ENCODE results near the gene FOXL2. TPM values are rescaled to one million over a fixed set of nuclear protein-coding genes. Genes with fewer than 3 reads are reported as not detected.

Gene FOXL2
- total and polyA plus RNA-seq, 2 of the 4 experiments (the other 2 are of a cell fraction): 0.07 TPM; not detected in 1

GRCh38 chr3:138975351-138975750, 28.4 kb upstream of the FOXL2 start:
- intact Hi-C loops (cut with micrococcal nuclease): no loop called here
- H2AK5ac ChIP-seq (ENCODE audit: low read depth, low read length): no peak overlapping the region

More at GRCh38 chr3:138975351-138975750, 28.4 kb upstream of the FOXL2 start:
- in situ Hi-C loops (cut with MboI; ENCODE audit: low sequenced_read_pairs): no loop called here
- no peak overlapping the region for H3K4me2 ChIP-seq (ENCODE audit: low read depth, low read length)
- no peaks in the 10 kb centered on the region for H3K36me3 ChIP-seq (ENCODE audit: control insufficient read depth, insufficient read depth, low read length)
- H3K56ac ChIP-seq (ENCODE audit: extremely low read depth, insufficient read depth, low read length): no peak overlapping the region
- BruUV-seq (replicated peaks): no TSS peak
- H4K5ac ChIP-seq (ENCODE audit: low read depth, low read length): no peak overlapping the region
- DNase-seq: no peak
- ATAC-seq (ENCODE audit: low read depth): no peak
- H3K9me3 ChIP-seq (ENCODE audit: control insufficient read depth, insufficient read depth, low read length): no peaks in the 10 kb centered on the region
- H4K20me1 ChIP-seq (ENCODE audit: insufficient read depth, low read length): no peaks in the 10 kb centered on the region
- no peak overlapping the region for H2BK15ac ChIP-seq (ENCODE audit: low read depth, low read length)
- no peaks in the 10 kb centered on the region for H3K4me1 ChIP-seq (ENCODE audit: control insufficient read depth, insufficient read depth, low read length)
- dilution Hi-C loops (cut with HindIII; ENCODE audit: low sequenced_read_pairs, unreplicated experiment): no loop called here
- no peak overlapping the region for H2BK120ac ChIP-seq (ENCODE audit: low read depth, low read length)
- no peak overlapping the region for H3K4me3 ChIP-seq (ENCODE audit: insufficient read depth, low read depth, low read length)
- no CpG with 5 or more reads among the region's 8 CpGs for WGBS, 2 experiments (ENCODE audit: extremely low coverage in 2 of 2, insufficient read length in 1 of 2)
- no peak overlapping the region for H3K27ac ChIP-seq (ENCODE audit: insufficient read depth, low read length)
- no peak overlapping the region for H2BK20ac ChIP-seq (ENCODE audit: low read depth, low read length)
- no peak overlapping the region for H4K8ac ChIP-seq (ENCODE audit: low read depth in 2 of 2, low read length in 2 of 2)
- H2AFZ ChIP-seq (replicated peaks; ENCODE audit: low read length, poor library complexity): no peak overlapping the region
- ChIA-PET CTCF (no interaction called here), POLR2A (ENCODE audit: unreplicated experiment) (no interaction called here)
- no peak overlapping the region for H3K9ac ChIP-seq (ENCODE audit: low read depth, low read length)
- H2BK5ac ChIP-seq (ENCODE audit: low read depth, low read length, poor library complexity, severe bottlenecking): no peak overlapping the region
- no peak for TF ChIP-seq SMC3 (IDR thresholded peaks at IDR 0.05; ENCODE audit: low read depth, low read length)
- TF ChIP-seq USF2 (IDR thresholded peaks at IDR 0.05; ENCODE audit: low read depth, low read length): no peak
- TF ChIP-seq ELK1 (IDR thresholded peaks at IDR 0.05; ENCODE audit: borderline replicate concordance, low read depth, low read length): no peak
- no peak for TF ChIP-seq MAFK (IDR thresholded peaks at IDR 0.05; ENCODE audit: low read depth, low read length)
- no peak for TF ChIP-seq RCOR1 (IDR thresholded peaks at IDR 0.05; ENCODE audit: insufficient replicate concordance, low read length)
- TF ChIP-seq RFX5 (IDR thresholded peaks at IDR 0.05; ENCODE audit: low read depth, low read length): no peak
- TF ChIP-seq BHLHE40 (IDR thresholded peaks at IDR 0.05; ENCODE audit: low read depth, low read length): no peak
- no peak for TF ChIP-seq CHD1 (IDR thresholded peaks at IDR 0.05; ENCODE audit: low read depth, low read length)
- no peak for TF ChIP-seq CEBPB (IDR thresholded peaks at IDR 0.05; ENCODE audit: low read depth, low read length)
- TF ChIP-seq MXI1 (IDR thresholded peaks at IDR 0.05; ENCODE audit: borderline replicate concordance, low read depth, low read length): no peak
- TF ChIP-seq MAZ (IDR thresholded peaks at IDR 0.05; ENCODE audit: borderline replicate concordance, low read depth, low read length): no peak
- TF ChIP-seq FOS (IDR thresholded peaks at IDR 0.05; ENCODE audit: low read depth, low read length): no peak
- TF ChIP-seq CTCF (conservative IDR thresholded peaks at IDR 0.05; ENCODE audit: low read depth, low read length): no peak
- no peak for TF ChIP-seq POLR2A (IDR thresholded peaks at IDR 0.05; ENCODE audit: low read depth, low read length)
- TF ChIP-seq NFE2L2 (IDR thresholded peaks at IDR 0.05; ENCODE audit: low read depth, low read length): no peak
- TF ChIP-seq RAD21 (IDR thresholded peaks at IDR 0.05; ENCODE audit: low read length): no peak
- H3K79me1 ChIP-seq (ENCODE audit: low read depth in 1 of 2, low read length in 2 of 2): no peaks in the 10 kb centered on the region
- no peak overlapping the region for H3K4ac ChIP-seq (ENCODE audit: low read depth, low read length)
- H3K18ac ChIP-seq (ENCODE audit: low read depth, low read length): no peak overlapping the region
- H4K91ac ChIP-seq (ENCODE audit: insufficient read depth, low read depth, low read length): no peak overlapping the region
- no peak overlapping the region for H2AK9ac ChIP-seq (replicated peaks; ENCODE audit: low read depth, low read length, poor library complexity)
- no peaks in the 10 kb centered on the region for H3K9me1 ChIP-seq (ENCODE audit: insufficient read depth, low read length)
- H3K14ac ChIP-seq (replicated peaks; ENCODE audit: low read depth, low read length): no peak overlapping the region
- peaks cover 1% of the 10 kb centered on the region for H3K27me3 ChIP-seq (ENCODE audit: control insufficient read depth, insufficient read depth, low read length)
- no peak overlapping the region for H3K23ac ChIP-seq (ENCODE audit: low read depth, low read length)
